Kidney (tissue), 14 donors: ENCODE results near the gene PDE6G. TPM values are rescaled to one million over a fixed set of nuclear protein-coding genes. Genes with fewer than 3 reads are reported as not detected.

Experiments used
- DNase-seq, 5 donors: peaks; one replicate each; pipeline ENCODE4 v3.0.0-alpha.2; 2013 to 2020
- FAIRE-seq: peaks from 2 replicates; lab custom pipeline; 2012; peaks lifted over from hg19 to GRCh38; lab: Jason Lieb, UNC
- H3K27ac ChIP-seq, 2 donors: one replicate each; pipeline ENCODE4 v1.7.0; 2013; ENCODE audit warnings: low read depth in 2 of 2, low read length in 2 of 2, inconsistent platforms in 1 of 2
- H3K27me3 ChIP-seq: one replicate; pipeline ENCODE4 v1.7.1; 2013; ENCODE audit warnings: low read length, inconsistent platforms; ENCODE audit not compliant: control insufficient read depth, insufficient read depth
- H3K36me3 ChIP-seq, 3 donors: one replicate each; pipeline versions ENCODE4 v1.7.0 to v1.7.1; 2013; ENCODE audit warnings: low read length in 3 of 3, control low read depth in 1 of 3, inconsistent platforms in 1 of 3; ENCODE audit not compliant: insufficient read depth in 3 of 3, control insufficient read depth in 2 of 3
- H3K4me1 ChIP-seq, 3 donors: one replicate each; pipeline versions ENCODE4 v1.7.0 to v1.7.1; 2013; ENCODE audit warnings: low read length in 3 of 3, inconsistent platforms in 1 of 3, low read depth in 1 of 3; ENCODE audit not compliant: control insufficient read depth in 2 of 3, insufficient read depth in 2 of 3
- H3K4me3 ChIP-seq, 3 donors: one replicate each; pipeline versions ENCODE4 v1.7.0 to v1.8.1; 2013; ENCODE audit warnings: low read length in 3 of 3, control low read depth in 1 of 3, inconsistent platforms in 1 of 3
- H3K9ac ChIP-seq, 3 donors: one replicate each; pipeline versions ENCODE4 v1.7.0 to v1.7.1; 2013; ENCODE audit warnings: low read length in 3 of 3, control low read depth in 1 of 3, inconsistent platforms in 1 of 3
- H3K9me3 ChIP-seq, 3 donors: one replicate each; pipeline versions ENCODE4 v1.7.0 to v1.7.1; 2013; ENCODE audit warnings: low read length in 3 of 3, control low read depth in 1 of 3, inconsistent platforms in 1 of 3; ENCODE audit not compliant: control insufficient read depth in 2 of 3, insufficient read depth in 1 of 3
- CTCF ChIP-seq: IDR thresholded peaks from 3 replicates; pipeline ENCODE4 v1.5.1; 2012; ENCODE audit warnings: mild to moderate bottlenecking, moderate library complexity, borderline replicate concordance; ENCODE audit not compliant: insufficient read depth; ENCODE audit errors: extremely low read depth
- intact Hi-C: fragments of 100-400 bp; cut with DNase I; formaldehyde crosslinking; loops from one replicate; pipeline ENCODE4 v1.11.1; 2022
- polyA plus RNA-seq: library from polyadenylated mRNA; stranded (reverse); fragments of 350-450 nt; fragmentation: Illumina TruSeq; extraction: RNeasy Lipid Tissue Mini Kit (QIAGEN cat#74804); gene quantifications from one replicate; pipeline ENCODE4 v1.2.3, GENCODE V29; 2014; ENCODE audit warnings: low read depth, low replicate concordance; ENCODE audit not compliant: insufficient read depth
- total RNA-seq: library from RNA; stranded (reverse); fragmentation: NEBNext Ultra II Directional; extraction: Animal tissue kit (Norgen Biotek cat#: 25700); gene quantifications from one replicate; pipeline ENCODE4 v1.2.1, GENCODE V29; 2021
- donor health status: control.
- donor health status: control.
- donor health status: control.
- donor health status: control.
- donor health status: control.
- donor health status: DM: yes; HTN: yes; CAD: no.
- donor health status: Normal renal cell carcinoma (clear cell type).

The PDE6G gene
- total and polyA plus RNA-seq, 2 donors from 2014 or later = 3.2 to 5.4 TPM

GRCh38 chr17:81695211-81695610 is 38.9 kb upstream of the PDE6G start:
- intact Hi-C loops = no loop called here
- Histone ChIP-seq H3K4me1 (no peaks in the 10 kb centered on the region), H3K36me3 (peaks cover 0 to 47% (median 16%) of the 10 kb centered on the region in 3 donors), H3K4me3 (no peak overlapping the region), H3K9me3 (no peaks in the 10 kb centered on the region), H3K27ac (no peak overlapping the region), H3K9ac (no peak overlapping the region), H3K27me3 (no peaks in the 10 kb centered on the region)
- DNase-seq (no peak), FAIRE-seq (no peak)
- TF ChIP-seq CTCF = no peak

GRCh38 chr17:81694810-81695209 is 38.5 kb upstream of the PDE6G start:
- H3K36me3 ChIP-seq = peaks cover 0 to 51% (median 18%) of the 10 kb centered on the region in 3 donors
- DNase-seq (no peak), FAIRE-seq (no peak)
- H3K9ac ChIP-seq = no peak overlapping the region
- no peaks in the 10 kb centered on the region for H3K27me3 ChIP-seq
- intact Hi-C loops = no loop called here
- no peak overlapping the region for H3K4me3 ChIP-seq
- H3K9me3 ChIP-seq = no peaks in the 10 kb centered on the region
- no peak overlapping the region for H3K27ac ChIP-seq
- no peak for TF ChIP-seq CTCF
- no peaks in the 10 kb centered on the region for H3K4me1 ChIP-seq

GRCh38 chr17:81693509-81694210 is 37.3 kb upstream of the PDE6G start:
- no peaks in the 10 kb centered on the region for H3K27me3 ChIP-seq
- H3K4me3 ChIP-seq = no peak overlapping the region
- H3K9ac ChIP-seq = no peak overlapping the region
- TF ChIP-seq CTCF = no peak
- no peaks in the 10 kb centered on the region for H3K9me3 ChIP-seq
- H3K36me3 ChIP-seq = peaks cover 0 to 55% (median 24%) of the 10 kb centered on the region in 3 donors
- intact Hi-C loops = no loop called here
- no peak for FAIRE-seq
- H3K4me1 ChIP-seq = no peaks in the 10 kb centered on the region
- no peak for DNase-seq
- H3K27ac ChIP-seq = no peak overlapping the region

DNA sequence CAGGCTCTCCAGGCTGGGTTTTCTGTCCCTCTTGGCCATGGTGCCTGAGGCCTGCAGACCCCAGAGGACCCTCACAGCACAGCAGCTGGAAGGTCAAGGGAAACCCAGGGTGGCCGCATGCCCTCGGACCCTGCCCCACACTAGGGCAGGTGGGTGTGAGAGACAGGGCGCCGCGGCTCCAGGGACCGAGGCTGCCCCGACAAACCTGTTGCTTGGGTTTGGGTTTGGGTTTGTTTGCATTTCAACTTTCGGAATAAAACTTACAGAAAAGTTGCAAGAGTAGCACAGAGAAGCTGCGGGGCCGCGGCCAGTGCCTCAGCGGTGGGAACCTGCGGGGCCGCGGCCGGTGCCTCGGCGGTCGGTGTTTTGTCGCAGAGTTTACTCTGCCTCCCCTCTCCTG is 35.3 kb upstream of the PDE6G start:
- Histone ChIP-seq H3K27ac (no peak overlapping the region), H3K27me3 (no peaks in the 10 kb centered on the region), H3K9ac (no peak overlapping the region), H3K36me3 (peaks cover 0 to 49% (median 31%) of the 10 kb centered on the region in 3 donors), H3K4me1 (no peaks in the 10 kb centered on the region), H3K4me3 (no peak overlapping the region), H3K9me3 (no peaks in the 10 kb centered on the region)
- no peak for DNase-seq
- intact Hi-C loops = no loop called here
- TF ChIP-seq CTCF = no peak
- no peak for FAIRE-seq
